ENCODE data around the gene SLC38A1.

GRCh38 chr12:46296822-46297221 is 28.0 kb upstream of the SLC38A1 start:
- TF ChIP-seq CTCF (IDR thresholded peaks at IDR 0.05): no peak
- TF ChIP-seq POLR2AphosphoS5 (IDR thresholded peaks at IDR 0.05): no peak
